Stimulated activated CD8-positive, alpha-beta memory T cell treated with anti-CD3 and anti-CD28 coated beads, Interleukin-2, amount 100 ng/mL, for 48 hours (primary cell): ENCODE data around the gene TPP1.

ENCODE experiments used
- DNase-seq, 2 donors: peaks; one replicate each; pipeline ENCODE4 v3.0.0-alpha.2; 2020; ENCODE audit warnings: low read depth in 2 of 2

The TPP1 gene

DNA sequence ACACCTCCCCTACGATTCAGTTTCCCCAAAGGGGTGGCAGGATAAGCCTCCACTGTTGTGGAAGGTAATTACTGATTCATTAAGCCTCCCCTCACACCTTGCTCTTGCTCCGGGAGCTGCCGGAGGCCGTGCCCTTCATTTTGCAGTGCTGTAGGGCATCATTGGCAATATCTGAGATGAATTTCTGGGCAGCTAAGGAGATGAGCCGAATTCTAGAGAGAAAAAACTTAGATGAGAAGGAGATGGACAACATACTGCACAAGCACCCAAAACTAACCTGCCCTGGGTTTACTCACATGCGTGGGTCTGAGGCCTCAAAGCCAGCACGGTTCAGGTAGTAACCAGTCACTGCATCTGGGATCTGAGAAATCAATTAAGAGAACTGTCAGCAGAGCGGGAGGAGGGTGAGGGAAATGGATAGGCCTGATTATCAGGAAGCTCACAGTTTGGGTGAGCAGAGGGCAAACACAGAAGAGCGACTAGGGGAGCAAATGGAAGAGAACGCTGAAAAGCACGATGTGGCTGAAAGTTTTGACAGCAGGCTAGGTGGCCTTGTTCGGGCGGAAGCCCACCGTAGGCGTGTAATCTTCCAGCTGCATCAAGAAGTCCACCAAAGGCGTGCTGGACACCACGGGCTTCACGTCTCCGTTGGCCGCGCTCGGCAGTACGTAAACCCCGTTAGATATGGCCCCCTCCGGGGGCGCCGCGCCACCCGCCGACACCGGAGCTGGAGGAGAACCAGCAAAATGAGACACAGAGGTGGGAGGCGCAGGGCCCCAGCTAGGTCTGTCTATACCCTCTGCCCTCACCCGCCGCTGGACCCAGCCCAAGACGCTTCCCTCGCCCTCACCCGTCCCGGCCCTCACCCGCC, 7.9 kb downstream of the TPP1 start:
- DNase-seq: no peak

GRCh38 chr11:6610591-6610990, 8.6 kb downstream of the TPP1 start:
- DNase-seq: no peak

GRCh38 chr11:6609502-6610015, 9.7 kb downstream of the TPP1 start:
- DNase-seq: no peak

- no peak for DNase-seq
These were observed 10.3 kb downstream of the TPP1 start for GRCh38 chr11:6608726-6609501.

- DNase-seq: no peak
These were observed 11.2 kb downstream of the TPP1 start for GRCh38 chr11:6608011-6608410.

GRCh38 chr11:6607190-6607795, 11.9 kb downstream of the TPP1 start:
- DNase-seq: no peak

DNA sequence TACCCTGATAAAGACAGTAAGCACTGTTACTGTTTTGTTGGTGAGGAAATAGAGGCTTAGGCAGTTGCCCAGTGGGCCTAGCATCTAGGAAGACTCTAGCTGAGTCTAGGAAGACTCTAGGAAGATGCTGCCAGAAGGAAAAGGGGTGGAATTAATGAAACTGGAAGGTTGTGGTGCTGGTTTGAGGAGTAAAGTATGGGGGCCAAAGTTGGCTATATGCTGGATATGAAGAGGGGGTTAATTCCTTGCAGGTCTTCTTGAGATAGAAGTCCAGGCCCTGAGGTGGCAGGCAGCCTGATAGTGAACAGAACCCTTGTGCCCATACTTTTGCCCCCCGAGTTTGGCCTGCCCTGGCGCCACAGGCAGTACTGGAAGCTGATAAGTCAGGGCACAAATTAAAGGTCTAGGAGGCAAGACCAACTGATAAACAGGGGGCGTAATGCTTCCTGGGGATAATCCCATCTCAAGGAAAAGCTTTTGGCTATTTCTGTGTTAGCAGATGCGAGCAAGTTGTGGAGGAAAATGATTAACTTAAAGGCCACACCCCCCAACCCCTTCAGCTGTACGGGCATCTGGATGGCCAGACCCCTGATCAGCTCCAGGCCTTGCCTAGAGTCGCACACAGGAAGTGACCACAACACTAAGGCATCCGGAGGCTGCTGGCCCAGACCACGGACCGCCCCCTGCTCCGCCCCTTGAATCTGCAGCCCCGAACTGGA, 12.6 kb downstream of the TPP1 start:
- DNase-seq: peak; percentile 53 to 62

GRCh38 chr11:6604790-6605189, 14.4 kb downstream of the TPP1 start:
- no peak for DNase-seq

DNA sequence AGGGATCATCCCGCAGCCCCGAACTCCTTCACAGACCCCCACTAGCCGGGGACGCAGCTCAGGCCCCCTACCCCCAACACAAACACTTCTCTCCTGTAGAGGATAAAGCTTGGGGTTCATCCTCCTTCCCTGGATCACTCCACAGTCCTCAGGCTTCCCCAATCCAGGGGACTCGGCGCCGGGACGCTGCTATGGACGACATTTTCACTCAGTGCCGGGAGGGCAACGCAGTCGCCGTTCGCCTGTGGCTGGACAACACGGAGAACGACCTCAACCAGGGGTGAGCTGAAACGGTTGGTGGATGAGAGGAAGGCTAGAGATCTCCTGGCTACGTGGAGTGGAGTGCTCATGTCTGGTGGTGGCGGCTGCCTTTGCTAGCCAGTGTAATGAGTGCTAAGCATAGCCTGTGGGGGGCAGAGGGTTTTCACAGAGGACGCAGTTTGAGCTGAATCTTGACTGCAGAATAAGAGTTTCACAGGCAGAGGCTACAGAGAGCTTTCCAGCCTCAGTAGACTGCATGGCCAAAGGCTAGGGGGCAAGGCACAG, 15.1 kb downstream of the TPP1 start:
- peak in 1 of 2 donors; percentile 14 for DNase-seq

DNA sequence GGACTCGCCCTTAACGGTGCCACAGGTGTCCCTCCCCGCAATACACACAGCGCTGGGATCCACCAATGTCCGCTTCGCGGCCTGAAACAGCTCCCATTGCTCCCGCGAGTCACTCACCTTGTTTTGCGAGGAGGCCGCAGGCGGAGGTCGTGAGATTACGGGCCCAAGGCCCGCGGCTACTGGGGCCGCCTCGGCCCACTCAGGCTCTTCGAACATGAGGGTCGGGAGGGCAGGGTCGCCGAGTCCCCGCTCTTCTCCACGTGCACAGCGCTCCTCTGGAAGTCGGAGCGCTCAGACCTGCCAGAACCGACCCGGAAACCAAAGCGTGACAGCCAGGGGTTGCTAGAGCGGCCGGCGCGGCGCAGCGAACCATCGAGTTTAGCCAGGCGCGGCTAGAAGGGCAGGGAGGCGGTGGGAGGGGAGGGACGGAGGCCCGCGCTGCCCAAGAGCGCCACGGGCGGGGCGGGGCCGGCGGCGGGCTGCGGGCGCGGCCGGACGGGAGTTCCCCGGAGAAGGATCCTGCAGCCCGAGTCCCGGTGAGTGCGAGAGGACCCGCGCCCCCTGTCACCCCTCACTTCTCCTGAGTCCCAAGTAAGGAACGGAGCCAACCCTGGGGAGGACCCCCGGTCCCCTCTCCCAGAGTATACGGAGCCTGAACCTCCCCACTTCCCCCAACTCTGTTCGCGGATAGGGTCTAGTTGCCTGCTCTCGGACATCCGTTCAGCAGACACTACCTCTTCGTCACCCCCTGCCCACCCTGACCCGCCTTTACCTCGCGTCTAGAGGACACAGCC, 15.7 kb downstream of the TPP1 start, which contains the start of the genes ILK and RRP8:
Gene ILK (plus strand): TSS at position 488 of the 794 bp plus-strand sequence. CDS start 498 bp downstream, outside the sequence.
Gene RRP8 (minus strand): TSS at position 330 of the 794 bp plus-strand sequence. CDS start 114 bp downstream, at position 216.
- DNase-seq: peak; percentile 85 to 86

- DNase-seq: no peak
These were observed 16.9 kb downstream of the TPP1 start for GRCh38 chr11:6602096-6602940.

DNA sequence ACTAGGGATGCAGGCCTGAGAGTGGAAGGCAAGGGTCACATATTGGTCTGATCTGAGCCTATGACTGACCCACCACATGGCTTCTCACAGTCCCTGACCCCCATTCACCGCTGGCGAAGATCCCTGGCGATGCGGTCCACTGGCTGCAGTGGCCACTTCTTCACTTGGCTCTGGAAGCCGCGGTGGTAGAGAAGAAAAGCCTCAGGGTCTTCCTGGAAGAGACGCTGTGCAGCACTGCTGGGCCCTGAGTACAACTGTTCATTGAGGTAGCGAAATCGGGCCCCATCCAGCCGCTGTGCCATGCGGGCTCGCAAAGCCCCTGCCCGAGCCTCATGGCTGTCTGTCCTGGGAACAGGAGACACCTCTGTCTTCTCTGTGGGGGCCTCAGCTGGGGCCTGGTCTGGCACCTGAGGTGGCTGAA, 18.2 kb downstream of the TPP1 start:
- no peak for DNase-seq

GRCh38 chr11:6599881-6600390, 19.3 kb downstream of the TPP1 start:
- no peak for DNase-seq

GRCh38 chr11:6599449-6599848, 19.8 kb downstream of the TPP1 start:
- no peak for DNase-seq

DNA sequence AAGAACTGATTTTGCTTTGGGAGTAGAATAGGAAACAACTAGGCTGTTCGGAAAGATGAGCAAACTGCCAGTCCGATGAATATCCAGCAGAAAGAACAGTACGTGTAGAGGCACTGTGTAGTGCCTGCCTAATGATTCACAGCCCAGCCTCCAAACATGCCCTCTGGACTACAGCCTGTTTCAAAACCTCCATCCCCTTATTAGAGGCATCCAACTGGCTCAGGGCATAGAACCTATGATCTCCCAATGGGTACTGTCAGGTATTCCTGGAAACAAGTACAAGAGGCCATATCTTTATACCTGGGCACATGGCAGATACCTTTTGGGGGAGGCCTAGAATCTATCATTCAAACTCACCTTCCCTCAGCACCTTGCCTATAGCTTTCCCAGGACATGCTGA, 20.7 kb downstream of the TPP1 start:
- DNase-seq: no peak

DNA sequence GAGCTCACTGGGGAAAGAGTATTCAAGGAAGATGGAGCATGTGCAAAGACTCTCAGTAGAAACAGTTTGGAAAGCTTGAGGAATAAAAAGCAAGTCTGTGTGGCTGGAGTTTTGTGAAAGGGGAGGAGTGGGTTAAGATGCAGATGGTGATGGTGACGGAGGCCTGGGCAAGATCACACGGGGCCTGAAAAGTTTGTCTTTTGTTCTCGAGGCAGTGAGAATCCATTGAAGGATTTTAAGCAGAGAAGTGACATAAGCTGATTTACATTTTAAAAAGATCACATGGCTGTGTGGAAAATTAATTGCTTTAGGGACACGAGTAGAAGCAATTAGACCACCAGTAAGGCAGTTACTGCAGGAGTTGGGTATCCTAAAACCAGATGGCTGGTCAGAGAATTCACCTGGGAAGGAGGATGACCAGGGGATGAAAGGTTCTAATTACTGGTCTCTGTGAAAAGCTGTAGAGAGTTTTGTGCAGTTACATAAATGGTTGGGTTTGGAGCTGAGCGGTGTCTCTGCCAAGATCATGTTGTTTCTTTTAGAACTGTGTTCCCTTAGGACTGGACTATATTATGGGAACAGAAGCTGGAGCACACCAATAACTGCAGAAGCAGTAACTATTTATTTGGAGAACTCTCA, 22.9 kb downstream of the TPP1 start:
- DNase-seq: no peak

GRCh38 chr11:6594142-6594768, 25.0 kb downstream of the TPP1 start:
- no peak for DNase-seq

DNA sequence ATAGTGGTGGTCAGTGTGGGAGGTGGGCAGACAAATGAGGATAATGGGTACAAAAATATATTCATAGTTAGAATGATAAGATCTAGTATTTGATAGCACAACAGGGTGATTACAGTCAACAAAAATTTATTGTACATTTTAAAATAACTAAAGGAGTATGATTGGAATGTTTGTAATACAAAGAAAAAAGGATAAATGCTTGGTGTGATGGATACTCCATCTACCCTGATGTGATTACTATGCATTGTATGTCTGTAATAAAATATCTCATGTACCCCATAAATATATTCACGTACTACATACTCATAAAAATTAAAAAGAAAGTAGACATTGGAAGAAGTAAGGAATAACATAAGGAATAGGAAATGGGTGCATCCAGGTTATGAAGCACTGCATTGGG, 31.2 kb downstream of the TPP1 start:
- DNase-seq: no peak
